ENCODE data around the gene CYB5R3.

- TF ChIP-seq EZH2 (IDR thresholded peaks at IDR 0.05; ENCODE audit: borderline replicate concordance, low read depth, low read length, poor library complexity, severe bottlenecking): no peak
- no peak for TF ChIP-seq CTCF (conservative IDR thresholded peaks at IDR 0.05; ENCODE audit: low read depth, low read length)
Measured at GRCh38 chr22:42695294-42695693, 46.1 kb upstream of the CYB5R3 start.
